Subcutaneous adipose tissue (tissue), 4 donors: ENCODE data around the gene UBE3B. TPM values are rescaled to one million over a fixed set of nuclear protein-coding genes. Genes with fewer than 3 reads are reported as not detected.

Source experiments
- CTCF ChIP-seq: fragments of 450-650 bp; IDR thresholded peaks from one replicate; pipeline ENCODE4 v1.5.1; 2016; ENCODE audit warnings: low read depth, mild to moderate bottlenecking, control low read depth, antibody characterized with exemption, moderate library complexity
- total RNA-seq, 4 donors: library from RNA; depleted of rRNA; stranded (reverse); fragments of >200 nt; gene quantifications; one replicate each; pipeline ENCODE4 v1.1.0, GENCODE V29; 2016

Gene UBE3B
- total RNA-seq, 4 donors from 2014 or later, result 31.8 to 88.5 (median 45.4) TPM

GRCh38 chr12:109577311-109577710 lies 99.9 kb downstream of the UBE3B start:
- no peak for TF ChIP-seq CTCF

- TF ChIP-seq CTCF, result no peak
Observed at GRCh38 chr12:109578330-109578927, 101.0 kb downstream of the UBE3B start.

GRCh38 chr12:109579639-109580038 lies 102.2 kb downstream of the UBE3B start:
- no peak for TF ChIP-seq CTCF

GRCh38 chr12:109580272-109580671 lies 102.8 kb downstream of the UBE3B start:
- no peak for TF ChIP-seq CTCF

GRCh38 chr12:109580684-109581333 lies 103.4 kb downstream of the UBE3B start:
- TF ChIP-seq CTCF, result no peak

GRCh38 chr12:109581334-109581691 lies 103.9 kb downstream of the UBE3B start:
- TF ChIP-seq CTCF, result no peak

- no peak for TF ChIP-seq CTCF
Observed at GRCh38 chr12:109581856-109582255, 104.4 kb downstream of the UBE3B start.
